NCI-H1417 (cell line): ENCODE measurements around the gene TAGLN2.
"Not testable (repeated sequence)": the region's sequence is repeated elsewhere in the genome, so short reads cannot be mapped to it uniquely, and the experiment has no call there.

Experiments used
- DNase-seq, 3 experiments: peaks; one replicate each; lab custom pipeline; 2025; lab: John Stamatoyannopoulos, UW

The TAGLN2 gene

GRCh38 chr1:159900755-159901360, 24.4 kb downstream of the TAGLN2 start:
- no peak for DNase-seq

- DNase-seq = peak; percentile 88 to 99 (median 95)
Measured at GRCh38 chr1:159900086-159900680, 25.1 kb downstream of the TAGLN2 start, which contains the start of gene CFAP45. TSS of gene CFAP45 (minus strand) at chr1:159900165. CDS start at chr1:159900098, 67 bp downstream.

GRCh38 chr1:159899634-159900033, 25.7 kb downstream of the TAGLN2 start:
- DNase-seq = not testable (repeated sequence)

- no peak for DNase-seq
Measured at GRCh38 chr1:159898527-159898926, 26.8 kb downstream of the TAGLN2 start.

- DNase-seq = no peak
Measured at GRCh38 chr1:159897962-159898361, 27.3 kb downstream of the TAGLN2 start.

- peak in 1 of 3 experiments; percentile 35 for DNase-seq
Measured at GRCh38 chr1:159896546-159896930, 28.8 kb downstream of the TAGLN2 start.

GRCh38 chr1:159895836-159896545, 29.3 kb downstream of the TAGLN2 start:
- DNase-seq = peak in 2 of 3 experiments; percentile 77 to 83

- peak in 2 of 3 experiments; percentile 73 to 88 for DNase-seq
Measured at GRCh38 chr1:159895286-159895685, 30.0 kb downstream of the TAGLN2 start.

GRCh38 chr1:159892944-159893343, 32.4 kb downstream of the TAGLN2 start:
- DNase-seq = peak in 2 of 3 experiments; percentile 8 to 41

- peak; percentile 81 to 96 (median 95) for DNase-seq
Measured at GRCh38 chr1:159891275-159892157, 33.8 kb downstream of the TAGLN2 start.

- DNase-seq = no peak
Measured at GRCh38 chr1:159890390-159890789, 34.9 kb downstream of the TAGLN2 start.

- DNase-seq = peak in 2 of 3 experiments; percentile 4 to 40
Measured at GRCh38 chr1:159889821-159890252, 35.5 kb downstream of the TAGLN2 start.

GRCh38 chr1:159889202-159889601, 36.1 kb downstream of the TAGLN2 start:
- DNase-seq = peak in 2 of 3 experiments; percentile 12 to 59

GRCh38 chr1:159884296-159884695, 41.0 kb downstream of the TAGLN2 start:
- no peak for DNase-seq

GRCh38 chr1:159883134-159883533, 42.2 kb downstream of the TAGLN2 start:
- DNase-seq = no peak

GRCh38 chr1:159882527-159882862, 42.8 kb downstream of the TAGLN2 start:
- peak in 1 of 3 experiments; percentile 23 for DNase-seq

- peak; percentile 91 to 99 (median 98) for DNase-seq
Measured at GRCh38 chr1:159881622-159882526, 43.4 kb downstream of the TAGLN2 start.

- DNase-seq = no peak
Measured at GRCh38 chr1:159880430-159880829, 44.9 kb downstream of the TAGLN2 start.

- no peak for DNase-seq
Measured at GRCh38 chr1:159879977-159880376, 45.3 kb downstream of the TAGLN2 start.

- DNase-seq = no peak
Measured at GRCh38 chr1:159879136-159879535, 46.2 kb downstream of the TAGLN2 start.
